ENCODE measurements around the gene AHDC1.
"Not testable (repeated sequence)": the region's sequence is repeated elsewhere in the genome, so short reads cannot be mapped to it uniquely, and the experiment has no call there.

Gene AHDC1

GRCh38 chr1:27603681-27604578 is at the start of gene AHDC1:
Gene AHDC1, minus strand, starts transcription at chr1:27604144. Its CDS starts 52,029 bp downstream, at chr1:27552115.
- no peak for FAIRE-seq

- no peak for FAIRE-seq
These were observed 48.3 kb upstream of the AHDC1 start for GRCh38 chr1:27652111-27652864.

- FAIRE-seq: no peak
These were observed 46.7 kb upstream of the AHDC1 start for GRCh38 chr1:27650539-27651175.

DNA sequence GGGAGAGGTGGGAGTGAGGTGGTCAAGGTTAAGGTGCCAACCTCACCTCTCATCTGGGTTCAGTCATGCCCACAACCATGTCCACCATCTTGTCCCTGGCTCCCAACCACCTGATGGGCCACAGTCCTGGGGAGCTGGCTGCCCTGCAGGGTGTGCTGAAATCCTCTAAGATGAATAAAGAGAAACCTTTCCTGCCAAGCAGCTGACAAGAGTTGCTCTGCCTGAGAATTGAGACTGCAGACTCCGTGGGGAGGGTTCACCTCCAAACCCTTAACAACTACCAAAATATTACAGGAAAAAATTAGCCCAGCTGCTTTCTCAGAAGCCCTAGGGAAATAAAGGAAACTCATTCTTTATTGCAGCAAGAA is 46.2 kb upstream of the AHDC1 start:
- no peak for FAIRE-seq

- FAIRE-seq: no peak
These were observed 45.3 kb upstream of the AHDC1 start for GRCh38 chr1:27649306-27649635.

- FAIRE-seq: no peak
These were observed 44.8 kb upstream of the AHDC1 start for GRCh38 chr1:27648602-27649305.

DNA sequence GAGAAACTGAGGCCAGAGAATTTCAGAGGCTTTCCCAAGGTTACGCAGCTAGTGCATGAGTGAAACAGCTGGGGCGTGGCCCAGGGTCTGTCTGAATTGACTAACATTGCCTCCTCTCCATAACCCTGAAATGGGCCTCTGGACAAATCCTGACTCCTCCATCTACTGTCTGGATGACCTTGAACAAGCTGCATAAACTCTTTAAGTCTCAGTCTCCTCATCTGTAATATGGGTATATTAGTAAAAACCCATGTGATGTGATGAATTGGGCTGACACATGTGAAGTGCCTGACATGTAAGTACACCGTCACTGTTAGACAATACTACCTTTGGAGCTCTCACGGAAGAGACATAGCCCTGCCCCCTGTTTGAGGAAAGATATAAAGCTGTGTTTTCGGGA is 43.4 kb upstream of the AHDC1 start:
- FAIRE-seq: no peak

GRCh38 chr1:27646676-27647075 is 42.7 kb upstream of the AHDC1 start:
- no peak for FAIRE-seq

DNA sequence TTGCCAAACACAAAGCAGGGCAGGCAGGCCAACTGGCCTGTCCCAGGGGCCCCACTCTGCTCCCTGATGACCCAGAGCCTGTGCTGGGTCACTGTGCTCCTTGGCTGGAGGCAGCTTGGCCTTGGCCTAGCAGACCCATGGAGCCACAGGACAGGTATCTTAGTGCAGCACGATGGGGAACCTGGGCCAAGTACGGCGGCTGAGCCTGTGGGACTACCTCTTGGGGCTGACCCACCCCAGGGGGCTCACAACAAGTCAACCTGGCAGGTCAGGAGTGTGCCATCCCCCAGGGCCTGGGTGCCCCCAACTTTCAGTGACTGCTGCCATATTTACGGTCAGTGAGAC is 41.1 kb upstream of the AHDC1 start:
- FAIRE-seq: no peak

DNA sequence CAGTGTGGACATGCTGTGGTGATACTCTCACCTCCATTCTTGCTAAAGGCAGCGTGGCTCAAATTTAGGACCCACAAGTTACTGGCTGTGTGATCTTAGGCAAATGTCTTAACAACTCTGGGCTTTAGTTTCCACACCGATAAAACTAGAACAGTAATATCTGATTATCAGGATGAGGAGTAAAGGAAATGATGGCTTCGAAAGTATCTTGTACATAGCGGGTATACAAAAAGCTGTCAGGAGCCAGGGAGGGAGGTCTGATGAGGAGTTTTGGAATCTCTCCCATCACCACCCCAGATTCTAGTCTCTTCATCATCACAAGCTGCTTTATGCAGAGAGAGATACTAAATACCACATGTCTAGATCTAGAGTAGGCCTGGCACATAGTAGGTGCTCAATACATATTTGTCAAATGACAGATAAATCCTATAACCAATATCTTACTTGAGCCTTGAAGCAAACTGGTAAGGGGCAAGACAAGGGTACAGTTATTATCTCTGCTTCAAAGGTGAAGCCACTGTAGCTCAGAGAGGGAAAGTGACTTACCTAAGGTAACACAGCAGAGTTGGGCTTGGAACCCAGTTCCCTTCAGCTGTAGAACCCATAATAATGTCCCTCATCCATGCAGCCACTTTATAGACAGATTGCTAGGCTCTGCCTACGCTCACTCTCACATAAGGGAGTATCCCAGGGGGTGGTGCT is 40.6 kb upstream of the AHDC1 start:
- no peak for FAIRE-seq

- no peak for FAIRE-seq
These were observed 39.8 kb upstream of the AHDC1 start for GRCh38 chr1:27643600-27644368.

- FAIRE-seq: not testable (repeated sequence)
These were observed 36.6 kb upstream of the AHDC1 start for GRCh38 chr1:27640514-27640913.

DNA sequence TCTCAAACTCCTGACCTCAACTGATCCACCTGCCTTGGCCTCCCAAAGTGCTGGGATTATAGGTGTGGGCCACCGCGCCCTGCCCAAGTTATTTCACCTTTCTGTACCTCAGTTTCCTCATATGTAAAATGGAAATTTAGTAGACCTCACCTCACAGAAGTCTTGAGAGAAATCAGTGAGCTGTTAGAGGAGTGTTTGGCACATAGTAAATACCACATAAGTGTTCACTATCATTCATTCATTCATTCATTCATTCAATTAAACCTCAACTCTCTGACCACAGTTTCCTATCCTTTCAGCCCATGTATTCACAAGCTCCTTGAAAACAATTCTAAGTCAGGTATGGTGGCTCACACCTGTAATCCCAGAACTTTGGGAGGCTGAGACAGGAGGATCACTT is 34.9 kb upstream of the AHDC1 start:
- FAIRE-seq: no peak

GRCh38 chr1:27638047-27638734 is 34.2 kb upstream of the AHDC1 start:
- FAIRE-seq: no peak

DNA sequence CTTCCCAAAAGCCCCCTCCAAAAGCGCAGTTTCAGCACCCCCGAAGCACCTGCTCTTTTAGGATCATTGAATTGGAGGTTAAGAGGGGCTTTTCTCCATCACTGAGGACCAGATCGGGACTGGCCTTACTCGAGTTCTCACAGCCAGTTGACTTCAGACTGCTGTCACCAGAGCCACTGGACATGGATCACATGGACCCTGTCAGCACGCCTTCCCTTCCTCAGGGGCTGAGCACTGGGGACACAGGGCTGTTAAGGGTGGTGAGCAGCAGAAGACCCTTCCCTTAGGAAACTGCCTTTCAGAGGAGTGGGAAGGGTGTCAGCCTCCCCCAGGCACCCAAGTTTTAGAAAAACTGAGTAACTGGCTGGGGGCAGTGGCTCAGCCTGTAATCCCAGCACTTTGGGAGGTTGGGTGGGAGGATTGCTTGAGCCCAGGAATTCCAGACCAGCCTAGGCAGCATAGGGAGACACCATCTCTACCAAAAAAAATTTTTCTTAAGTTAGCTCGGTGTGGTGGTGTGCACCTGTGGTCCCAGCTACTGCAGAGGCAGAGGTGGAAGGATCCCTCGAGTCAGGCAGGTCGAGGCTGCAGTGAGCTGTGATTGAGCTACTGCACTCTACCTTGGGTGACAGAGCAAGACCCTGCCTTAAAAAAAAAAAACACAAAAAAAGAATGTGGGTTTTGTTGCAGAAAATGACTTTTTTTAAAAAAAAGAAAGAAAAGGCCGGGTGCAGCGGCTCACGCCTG is 31.6 kb upstream of the AHDC1 start:
- FAIRE-seq: no peak

DNA sequence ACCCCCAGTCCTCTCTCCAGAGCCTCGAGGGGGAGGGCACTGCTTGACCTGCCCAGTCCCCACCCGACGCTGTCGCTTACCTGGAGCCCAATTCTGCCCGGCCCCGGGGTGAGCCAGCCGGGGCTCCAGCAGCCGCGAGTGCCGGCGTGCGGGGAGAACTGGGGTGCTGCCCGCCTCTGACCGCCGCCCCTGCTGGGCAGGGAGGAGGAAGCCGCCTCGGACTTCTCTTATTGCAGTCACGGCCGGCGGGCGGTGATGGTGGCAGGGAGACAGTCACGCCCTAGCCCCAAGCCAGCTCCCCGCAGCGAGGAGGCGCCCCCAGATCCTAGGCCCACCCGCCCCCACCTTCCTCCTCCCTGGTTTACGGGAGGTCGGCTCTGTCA is 31.0 kb upstream of the AHDC1 start, which contains the start of gene FGR:
Gene FGR, minus strand, starts transcription at position 201 of the 383 bp plus-strand sequence. CDS start 11,269 bp downstream, outside the sequence.
- FAIRE-seq: no peak

GRCh38 chr1:27634177-27634984 is 30.4 kb upstream of the AHDC1 start:
- FAIRE-seq: no peak

DNA sequence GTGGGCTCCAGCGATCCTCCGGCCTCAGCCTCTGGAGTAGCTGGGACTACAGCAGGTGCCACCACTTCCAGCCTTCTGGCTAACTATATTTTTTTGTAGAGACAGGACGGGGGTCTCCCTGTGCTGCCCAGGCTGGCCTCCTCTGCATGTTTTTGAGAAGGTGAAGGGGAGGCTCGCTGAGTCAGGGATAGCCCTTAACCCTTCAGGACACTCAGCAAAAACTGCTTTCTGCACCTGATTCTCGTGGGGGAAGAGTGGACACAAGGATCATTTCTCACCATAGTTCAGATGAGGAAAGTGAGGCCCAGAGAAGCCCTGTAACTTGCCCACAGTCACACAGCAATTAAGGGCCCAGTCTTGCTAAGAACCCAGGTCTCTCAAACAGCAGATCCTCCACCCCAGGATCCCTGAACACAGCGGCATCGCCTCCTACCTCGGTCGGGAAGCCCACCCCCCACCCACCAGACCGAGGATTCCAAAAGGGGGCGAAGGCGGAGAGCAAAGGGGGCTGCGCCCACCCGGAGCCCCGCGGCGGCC is 29.8 kb upstream of the AHDC1 start:
- no peak for FAIRE-seq

GRCh38 chr1:27633298-27633610 is 29.3 kb upstream of the AHDC1 start:
- no peak for FAIRE-seq
